BLaER1 treated with 17β-estradiol and CSF1 and Interleukin-3, amounts not matched to agents 10 nM and 100 nM (cell line): ENCODE results near the gene FCN3.
A peak's percentile ranks its signal among the peaks of the same experiment; 100 is the strongest.

Source experiments
- H3K27ac ChIP-seq, 11 experiments: shearing (Covaris generic); formaldehyde crosslinking; 2 replicates each; pipeline ENCODE4 v1.8.1; 2022
- H3K27me3 ChIP-seq, 11 experiments: shearing (Covaris generic); formaldehyde crosslinking; 2 replicates each; pipeline ENCODE4 v1.8.1; 2022
- H3K36me3 ChIP-seq, 11 experiments: shearing (Covaris generic); formaldehyde crosslinking; 2 replicates each; pipeline ENCODE4 v1.8.1; 2022
- H3K4me1 ChIP-seq, 10 experiments: shearing (Covaris generic); formaldehyde crosslinking; 2 replicates each; pipeline ENCODE4 v1.8.1; 2022
- H3K4me2 ChIP-seq, 11 experiments: shearing (Covaris generic); formaldehyde crosslinking; 2 replicates each; pipeline ENCODE4 v1.8.1; 2022
- H3K4me3 ChIP-seq, 10 experiments: shearing (Covaris generic); formaldehyde crosslinking; 2 replicates each; pipeline ENCODE4 v1.8.1; 2022
- H3K9ac ChIP-seq, 11 experiments: shearing (Covaris generic); formaldehyde crosslinking; 2 replicates each; pipeline ENCODE4 v1.8.1; 2022
- H3K9me3 ChIP-seq, 11 experiments: shearing (Covaris generic); formaldehyde crosslinking; replicated peaks in 1 of 11; 2 replicates each; pipeline ENCODE4 v1.8.1; 2022
- H4K20me1 ChIP-seq, 11 experiments: shearing (Covaris generic); formaldehyde crosslinking; 2 replicates each; pipeline ENCODE4 v1.8.1; 2022
- Cebpa-rat ChIP-seq, 11 experiments: shearing (Covaris generic); IDR thresholded peaks; 2 replicates each; pipeline ENCODE4 v1.8.1; 2022

Gene FCN3

DNA sequence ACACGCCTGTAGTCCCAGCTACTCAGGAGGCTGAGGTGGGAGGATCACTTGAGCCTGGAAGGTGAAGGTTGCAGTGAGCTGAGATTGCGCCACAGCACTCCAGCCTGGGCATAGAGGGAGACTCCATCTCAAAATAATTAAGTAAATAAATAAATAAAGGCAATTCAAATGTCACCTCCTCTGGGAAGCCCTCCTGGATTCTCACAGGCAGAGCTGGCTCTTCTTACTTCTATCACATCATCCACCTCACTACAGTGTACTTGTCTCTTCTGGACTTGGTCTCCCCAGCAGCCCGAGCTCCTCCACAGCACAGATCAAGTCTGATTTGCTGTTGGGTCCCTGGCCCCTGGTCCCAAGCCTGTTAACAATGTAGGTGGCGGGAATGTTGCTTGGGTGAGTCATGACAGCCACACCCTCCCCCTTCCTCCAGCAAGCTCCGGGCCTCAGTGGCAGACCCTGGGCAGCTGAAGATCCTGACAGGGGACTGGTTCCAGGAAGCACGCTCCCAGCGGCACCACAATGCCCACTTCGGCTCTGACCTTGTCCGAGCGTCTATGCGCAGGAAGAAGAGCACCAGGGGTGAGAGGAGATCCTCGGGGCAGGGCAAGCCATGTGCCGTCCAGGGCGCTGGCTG, 27.5 kb downstream of the FCN3 start:
- Histone ChIP-seq H3K36me3 (peaks cover 0 to 70% (median 50%) of the 10 kb centered on the region in 11 experiments; a peak in 20 of 22 replicates), H3K27me3 (no peaks in the 10 kb centered on the region), H3K4me2 (peak overlapping the region in 5 of 11 experiments; percentile 20 to 70 (median 48); a peak in 8 of 22 replicates), H3K27ac (peak overlapping the region in 2 of 11 experiments; percentile 9 to 19; a peak in 4 of 22 replicates), H3K9ac (peak overlapping the region in 1 of 11 experiments; percentile 41; a peak in 1 of 22 replicates), H3K4me3 (no peak overlapping the region), H3K4me1 (peaks cover 29 to 70% (median 51%) of the 10 kb centered on the region in 10 experiments), H4K20me1 (peaks cover 0 to 28% (median 0%) of the 10 kb centered on the region in 11 experiments; a peak in 5 of 22 replicates), H3K9me3 (no peaks in the 10 kb centered on the region)
- TF ChIP-seq Cebpa-rat (IDR thresholded peaks at IDR 0.05), result no peak

DNA sequence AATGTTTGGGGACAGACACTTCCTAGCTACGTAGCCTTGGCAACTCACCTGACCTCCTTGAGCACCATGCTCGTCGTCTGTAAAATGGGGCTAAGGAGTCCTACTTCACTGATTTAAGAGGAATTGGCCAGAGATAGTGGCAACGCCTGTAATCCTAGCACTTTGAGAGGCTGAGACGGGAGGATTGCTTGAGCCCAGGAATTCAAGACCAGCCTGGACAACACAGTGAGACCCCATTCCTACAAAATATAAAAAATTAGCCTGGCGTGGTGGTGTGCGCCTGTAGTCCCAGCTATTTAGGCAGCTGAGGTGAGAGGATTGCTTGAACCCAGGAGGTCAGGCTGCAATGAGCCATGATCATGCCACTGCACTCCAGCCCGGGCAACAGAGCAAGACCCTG, 28.3 kb downstream of the FCN3 start:
- TF ChIP-seq Cebpa-rat (IDR thresholded peaks at IDR 0.05), result no peak
- Histone ChIP-seq H3K4me2 (peak overlapping the region in 1 of 11 experiments; percentile 70; a peak in 2 of 22 replicates), H3K27me3 (no peaks in the 10 kb centered on the region), H3K9ac (no peak overlapping the region), H3K27ac (peak overlapping the region in 2 of 11 experiments; percentile 49 to 97; a peak in 1 of 22 replicates), H3K4me3 (no peak overlapping the region; a peak in 1 of 20 replicates), H3K9me3 (no peaks in the 10 kb centered on the region), H4K20me1 (peaks cover 0 to 25% (median 0%) of the 10 kb centered on the region in 11 experiments; a peak in 5 of 22 replicates), H3K36me3 (peaks cover 0 to 64% (median 49%) of the 10 kb centered on the region in 11 experiments; a peak in 20 of 22 replicates), H3K4me1 (peaks cover 36 to 77% (median 59%) of the 10 kb centered on the region in 10 experiments)

DNA sequence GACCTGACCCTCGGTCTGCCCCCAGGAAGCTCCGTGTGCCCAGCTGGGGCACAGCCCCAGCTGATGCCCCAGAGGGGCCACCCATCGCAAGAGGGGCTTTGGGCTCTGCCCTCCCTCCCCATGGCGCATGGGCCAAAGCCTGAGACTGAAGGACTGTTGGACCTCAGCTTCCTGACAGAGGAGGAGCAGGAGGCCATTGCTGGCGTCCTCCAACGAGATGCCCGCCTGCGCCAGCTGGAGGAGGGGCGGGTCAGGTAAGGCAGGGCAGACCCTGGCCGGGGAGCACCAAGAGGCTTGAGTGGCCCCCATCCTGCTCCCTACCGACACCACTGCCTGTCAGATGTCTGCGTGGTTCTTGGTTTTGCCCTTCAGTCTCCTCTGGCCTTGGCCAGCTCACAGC, 29.4 kb downstream of the FCN3 start:
- peak overlapping the region; percentile 7 to 100 (median 94); a peak in 18 of 22 replicates for H3K4me2 ChIP-seq
- H3K36me3 ChIP-seq, result peaks cover 0 to 53% (median 39%) of the 10 kb centered on the region in 11 experiments; a peak in 20 of 22 replicates
- no peak for TF ChIP-seq Cebpa-rat (IDR thresholded peaks at IDR 0.05)
- H3K9me3 ChIP-seq, result no peaks in the 10 kb centered on the region
- peaks cover 0 to 14% (median 0%) of the 10 kb centered on the region in 11 experiments; a peak in 5 of 22 replicates for H4K20me1 ChIP-seq
- no peak overlapping the region for H3K4me3 ChIP-seq
- H3K27ac ChIP-seq, result peak overlapping the region in 7 of 11 experiments; percentile 30 to 97 (median 47); a peak in 13 of 22 replicates
- peak overlapping the region in 4 of 11 experiments; percentile 12 to 31 (median 24); a peak in 1 of 22 replicates for H3K9ac ChIP-seq
- no peaks in the 10 kb centered on the region for H3K27me3 ChIP-seq
- H3K4me1 ChIP-seq, result peaks cover 47 to 87% (median 70%) of the 10 kb centered on the region in 10 experiments

DNA sequence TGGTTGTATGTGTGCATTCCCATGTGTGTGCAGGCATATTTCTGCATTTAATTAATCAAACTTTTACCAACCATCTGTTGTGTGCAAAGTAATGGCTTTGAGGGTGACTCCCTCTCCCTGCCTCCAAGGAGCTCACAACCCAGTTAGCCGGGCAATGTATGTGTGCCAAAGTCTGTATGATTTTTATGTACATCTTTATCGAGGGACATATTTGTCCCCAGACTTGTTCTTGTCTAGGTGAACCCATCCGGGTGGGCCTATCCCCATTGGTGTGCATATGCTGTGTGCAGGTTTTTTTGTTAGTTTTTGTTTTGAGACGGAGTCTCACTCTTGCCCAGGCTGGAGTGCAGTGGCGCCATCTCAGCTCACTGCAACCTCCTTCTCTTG, 31.0 kb downstream of the FCN3 start:
- Histone ChIP-seq H3K36me3 (peaks cover 0 to 42% (median 25%) of the 10 kb centered on the region in 11 experiments; a peak in 18 of 22 replicates), H3K27me3 (no peaks in the 10 kb centered on the region), H3K4me2 (peak overlapping the region; percentile 93 to 100 (median 98)), H3K9ac (peak overlapping the region; percentile 69 to 96 (median 85); a peak in 21 of 22 replicates), H3K9me3 (no peaks in the 10 kb centered on the region), H4K20me1 (peaks cover 0 to 11% (median 0%) of the 10 kb centered on the region in 11 experiments; a peak in 5 of 22 replicates), H3K4me1 (peaks cover 61 to 96% (median 79%) of the 10 kb centered on the region in 10 experiments), H3K27ac (peak overlapping the region in 9 of 11 experiments; percentile 78 to 99 (median 92); a peak in 19 of 22 replicates), H3K4me3 (peak overlapping the region; percentile 38 to 80 (median 74))
- no peak for TF ChIP-seq Cebpa-rat (IDR thresholded peaks at IDR 0.05)

DNA sequence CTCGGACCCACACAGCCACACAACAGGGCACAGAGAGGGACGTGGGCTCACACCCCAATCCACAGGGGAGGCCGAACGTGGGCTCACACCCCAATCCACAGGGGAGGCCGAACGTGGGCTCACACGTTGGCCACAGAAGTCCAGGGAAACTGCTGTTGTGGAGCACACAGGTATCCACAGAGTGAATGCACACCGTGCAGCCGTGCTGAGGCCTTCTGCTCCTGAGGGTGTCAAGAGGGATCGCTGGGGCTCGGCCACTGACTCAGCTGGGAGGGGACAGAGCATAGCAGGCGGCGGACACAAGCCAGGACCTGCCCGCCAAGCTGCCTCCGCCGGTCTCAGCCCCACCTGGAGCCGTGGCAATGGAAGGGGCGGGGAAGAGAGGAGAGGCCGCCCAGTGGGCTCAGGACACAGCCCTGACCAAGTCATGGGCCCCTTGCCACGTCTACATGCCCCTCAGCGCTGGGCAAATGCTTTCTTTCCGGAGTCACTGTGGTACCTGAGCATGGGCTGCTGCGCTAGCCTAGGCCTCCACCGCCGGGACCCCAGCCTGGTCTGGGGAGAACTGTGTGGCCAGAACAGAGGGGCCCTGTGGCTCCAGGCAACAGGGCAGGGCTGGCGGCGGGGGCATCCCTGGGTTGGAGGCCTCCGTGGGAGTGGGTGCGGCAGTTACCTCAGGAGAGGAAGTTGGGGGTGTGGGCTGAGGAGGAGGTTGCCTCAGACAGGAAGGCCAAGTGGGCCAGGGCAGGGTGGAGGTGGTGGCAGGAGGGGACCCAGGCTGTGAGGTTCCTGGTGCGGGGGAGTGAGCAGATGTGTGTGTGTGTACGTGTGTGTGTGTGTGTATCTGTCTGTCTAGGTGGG, 31.6 kb downstream of the FCN3 start:
- H3K4me2 ChIP-seq, result peak overlapping the region; percentile 93 to 100 (median 98)
- peak overlapping the region; percentile 24 to 99 (median 91); a peak in 21 of 22 replicates for H3K27ac ChIP-seq
- peaks cover 0 to 11% (median 0%) of the 10 kb centered on the region in 11 experiments; a peak in 5 of 22 replicates for H4K20me1 ChIP-seq
- H3K4me3 ChIP-seq, result peak overlapping the region; percentile 38 to 80 (median 74)
- TF ChIP-seq Cebpa-rat (IDR thresholded peaks at IDR 0.05), result peak in 4 of 11 experiments; percentile 49 to 70 (median 59); a peak in 5 of 22 replicates
- H3K27me3 ChIP-seq, result no peaks in the 10 kb centered on the region
- H3K36me3 ChIP-seq, result peaks cover 0 to 37% (median 24%) of the 10 kb centered on the region in 11 experiments; a peak in 18 of 22 replicates
- H3K9ac ChIP-seq, result peak overlapping the region; percentile 69 to 96 (median 85); a peak in 21 of 22 replicates
- no peaks in the 10 kb centered on the region for H3K9me3 ChIP-seq
- peaks cover 61 to 95% (median 80%) of the 10 kb centered on the region in 10 experiments for H3K4me1 ChIP-seq

DNA sequence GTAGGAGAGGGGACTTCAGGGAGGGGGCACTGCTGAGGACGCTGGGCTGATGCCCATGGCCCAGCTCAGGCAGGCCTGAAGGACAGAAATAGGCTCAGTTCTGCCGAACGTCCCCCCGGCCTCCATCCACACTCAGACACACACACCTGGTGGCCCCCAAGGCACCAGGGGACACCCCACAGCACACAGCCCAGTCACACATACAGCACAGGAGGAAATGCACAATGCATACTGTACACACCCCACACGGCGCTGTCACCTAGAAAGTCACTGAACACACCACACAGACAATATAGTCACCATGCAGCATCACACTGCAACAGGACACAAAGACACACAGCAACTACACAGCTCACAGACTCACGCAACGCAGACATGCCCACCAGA, 32.2 kb downstream of the FCN3 start:
- Histone ChIP-seq H3K27me3 (no peaks in the 10 kb centered on the region), H3K27ac (peak overlapping the region in 10 of 11 experiments; percentile 65 to 99 (median 92); a peak in 20 of 22 replicates), H3K4me2 (peak overlapping the region; percentile 93 to 100 (median 98)), H3K9ac (peak overlapping the region; percentile 69 to 96 (median 85); a peak in 21 of 22 replicates), H3K4me3 (peak overlapping the region; percentile 38 to 80 (median 74)), H4K20me1 (peaks cover 0 to 10% (median 0%) of the 10 kb centered on the region in 11 experiments; a peak in 5 of 22 replicates), H3K36me3 (peaks cover 0 to 32% (median 23%) of the 10 kb centered on the region in 11 experiments; a peak in 18 of 22 replicates), H3K4me1 (peaks cover 60 to 96% (median 79%) of the 10 kb centered on the region in 10 experiments), H3K9me3 (no peaks in the 10 kb centered on the region)
- TF ChIP-seq Cebpa-rat (IDR thresholded peaks at IDR 0.05), result no peak

DNA sequence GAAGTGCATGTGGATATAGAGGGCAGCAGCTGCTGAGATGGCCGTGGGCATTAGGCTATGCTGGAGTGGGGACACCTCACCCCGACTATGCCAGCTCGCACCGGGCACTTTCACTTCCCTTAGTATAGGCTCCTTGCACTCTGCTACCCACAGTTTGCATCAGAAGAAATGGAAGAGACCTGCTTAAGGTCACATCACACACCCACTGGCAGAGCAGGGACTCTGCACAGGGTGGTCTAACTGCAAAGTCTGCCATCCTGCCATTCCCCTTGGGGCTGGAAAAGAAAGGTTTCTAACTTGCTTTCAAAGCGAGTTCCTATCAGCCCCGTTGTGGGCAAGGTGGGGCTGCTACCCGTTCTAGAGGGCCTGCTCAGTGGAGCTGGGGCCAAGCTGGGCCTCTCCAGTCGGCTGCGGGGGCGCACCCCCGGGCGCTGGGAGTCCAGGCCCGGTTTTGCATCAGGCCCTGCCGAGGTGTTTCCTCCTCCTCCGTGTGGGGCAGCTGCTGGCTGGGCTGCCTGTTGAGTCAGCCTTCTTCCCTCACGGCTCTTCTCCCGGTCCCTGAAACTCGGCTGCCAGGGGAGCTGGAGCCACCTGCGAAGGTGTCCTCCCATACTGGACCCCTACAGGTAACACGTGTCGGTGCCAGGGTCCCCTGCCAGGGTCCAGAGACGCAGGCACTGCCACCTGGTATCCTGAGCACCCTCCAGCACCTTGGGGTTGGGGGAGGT, 32.9 kb downstream of the FCN3 start, which contains the start of gene SYTL1:
Gene SYTL1 (plus strand): TSS at position 498 of the 728 bp plus-strand sequence. CDS start 3,313 bp downstream, outside the sequence.
- peak within 1 kb of the TSS; percentile 38 to 80 (median 74) for H3K4me3 ChIP-seq
- H3K9me3 ChIP-seq, result no peaks in the 10 kb centered on the region
- no peaks in the 10 kb centered on the region for H3K27me3 ChIP-seq
- H4K20me1 ChIP-seq, result peaks cover 0 to 9% (median 0%) of the 10 kb centered on the region in 11 experiments; a peak in 3 of 22 replicates
- peaks cover 53 to 90% (median 77%) of the 10 kb centered on the region in 10 experiments for H3K4me1 ChIP-seq
- no peak for TF ChIP-seq Cebpa-rat (IDR thresholded peaks at IDR 0.05)
- H3K4me2 ChIP-seq, result peak within 1 kb of the TSS; percentile 93 to 100 (median 98)
- H3K9ac ChIP-seq, result peak within 1 kb of the TSS; percentile 69 to 96 (median 85); a peak in 21 of 22 replicates
- peaks cover 2 to 31% (median 21%) of the 10 kb centered on the region in 11 experiments; a peak in 21 of 22 replicates for H3K36me3 ChIP-seq
- peak within 1 kb of the TSS; percentile 24 to 99 (median 91); a peak in 21 of 22 replicates for H3K27ac ChIP-seq
